ENCODE data around the gene CEBPG. TPM values are rescaled to one million over a fixed set of nuclear protein-coding genes. Genes with fewer than 3 reads are reported as not detected.

The CEBPG gene
- total and polyA plus RNA-seq, 8 donors, result 17.8 to 26.4 (median 19.3) TPM

DNA sequence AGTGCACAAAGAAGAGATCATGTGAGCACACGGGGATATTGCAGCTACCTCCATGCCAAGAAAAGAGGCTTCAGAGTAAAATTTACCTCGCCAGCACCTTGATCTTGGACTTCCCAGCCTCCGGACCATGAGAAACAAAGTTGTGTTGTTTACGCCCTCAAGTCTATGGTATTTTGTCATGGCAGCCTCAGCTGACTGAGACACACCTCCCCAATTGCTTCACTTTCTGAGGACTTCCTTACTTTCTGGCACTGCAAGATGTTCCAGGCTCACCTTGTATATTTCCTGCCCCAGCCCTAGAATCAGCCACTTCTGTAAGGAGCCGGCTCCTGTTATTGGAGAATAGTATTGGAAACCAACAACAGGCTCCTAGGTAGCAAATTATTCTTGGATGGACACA, 6.6 kb upstream of the CEBPG start:
- DNase-seq, result no peak
- Histone ChIP-seq H3K36me3 (no peaks in the 10 kb centered on the region), H3K4me1 (peaks cover 0 to 3% of the 10 kb centered on the region in 2 donors), H3K4me3 (no peak overlapping the region), H3K27me3 (no peaks in the 10 kb centered on the region), H3K9me3 (no peaks in the 10 kb centered on the region), H3K27ac (no peak overlapping the region)
- TF ChIP-seq, protein P1, sequence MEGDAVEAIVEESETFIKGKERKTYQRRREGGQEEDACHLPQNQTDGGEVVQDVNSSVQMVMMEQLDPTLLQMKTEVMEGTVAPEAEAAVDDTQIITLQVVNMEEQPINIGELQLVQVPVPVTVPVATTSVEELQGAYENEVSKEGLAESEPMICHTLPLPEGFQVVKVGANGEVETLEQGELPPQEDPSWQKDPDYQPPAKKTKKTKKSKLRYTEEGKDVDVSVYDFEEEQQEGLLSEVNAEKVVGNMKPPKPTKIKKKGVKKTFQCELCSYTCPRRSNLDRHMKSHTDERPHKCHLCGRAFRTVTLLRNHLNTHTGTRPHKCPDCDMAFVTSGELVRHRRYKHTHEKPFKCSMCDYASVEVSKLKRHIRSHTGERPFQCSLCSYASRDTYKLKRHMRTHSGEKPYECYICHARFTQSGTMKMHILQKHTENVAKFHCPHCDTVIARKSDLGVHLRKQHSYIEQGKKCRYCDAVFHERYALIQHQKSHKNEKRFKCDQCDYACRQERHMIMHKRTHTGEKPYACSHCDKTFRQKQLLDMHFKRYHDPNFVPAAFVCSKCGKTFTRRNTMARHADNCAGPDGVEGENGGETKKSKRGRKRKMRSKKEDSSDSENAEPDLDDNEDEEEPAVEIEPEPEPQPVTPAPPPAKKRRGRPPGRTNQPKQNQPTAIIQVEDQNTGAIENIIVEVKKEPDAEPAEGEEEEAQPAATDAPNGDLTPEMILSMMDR (IDR thresholded peaks at IDR 0.05), result no peak
- intact Hi-C loops (cut with DNase I), result no loop called here
- no peak for ATAC-seq

GRCh38 chr19:33368074-33368864, 5.2 kb upstream of the CEBPG start:
- H3K4me3 ChIP-seq, result no peak overlapping the region
- TF ChIP-seq, protein P1 (IDR thresholded peaks at IDR 0.05), result no peak
- no peak overlapping the region for H3K27ac ChIP-seq
- ATAC-seq, result no peak
- peaks cover 0 to 4% of the 10 kb centered on the region in 2 donors for H3K4me1 ChIP-seq
- no peaks in the 10 kb centered on the region for H3K36me3 ChIP-seq
- no peaks in the 10 kb centered on the region for H3K27me3 ChIP-seq
- intact Hi-C loops (cut with DNase I), result no loop called here
- no peaks in the 10 kb centered on the region for H3K9me3 ChIP-seq
- DNase-seq, result no peak

DNA sequence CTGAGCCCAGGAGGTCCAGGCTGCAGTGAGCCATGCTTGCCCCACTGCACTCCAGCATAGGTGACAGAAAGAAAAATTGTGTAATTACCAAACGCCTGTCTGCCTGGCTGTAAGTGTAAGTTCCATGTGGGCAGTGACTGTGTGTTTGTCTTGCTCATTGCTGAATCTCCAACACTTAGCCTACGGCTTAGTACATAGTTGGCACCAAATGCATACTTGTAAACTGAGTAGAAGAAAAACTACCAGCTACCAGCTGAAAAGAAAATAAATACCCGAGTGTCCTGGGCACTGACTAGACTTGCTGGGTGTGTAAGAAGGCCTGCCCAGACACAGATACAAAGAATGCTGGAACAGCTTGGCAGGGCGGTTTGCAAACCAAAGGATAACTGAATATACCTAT, 2.7 kb upstream of the CEBPG start:
- H3K4me3 ChIP-seq, result no peak overlapping the region
- intact Hi-C loops (cut with DNase I), result no loop called here
- H3K36me3 ChIP-seq, result no peaks in the 10 kb centered on the region
- no peak for ATAC-seq
- no peaks in the 10 kb centered on the region for H3K27me3 ChIP-seq
- TF ChIP-seq, protein P1 (IDR thresholded peaks at IDR 0.05), result no peak
- DNase-seq, result no peak
- H3K27ac ChIP-seq, result no peak overlapping the region
- no peaks in the 10 kb centered on the region for H3K9me3 ChIP-seq
- peaks cover 14 to 17% of the 10 kb centered on the region in 2 donors for H3K4me1 ChIP-seq

DNA sequence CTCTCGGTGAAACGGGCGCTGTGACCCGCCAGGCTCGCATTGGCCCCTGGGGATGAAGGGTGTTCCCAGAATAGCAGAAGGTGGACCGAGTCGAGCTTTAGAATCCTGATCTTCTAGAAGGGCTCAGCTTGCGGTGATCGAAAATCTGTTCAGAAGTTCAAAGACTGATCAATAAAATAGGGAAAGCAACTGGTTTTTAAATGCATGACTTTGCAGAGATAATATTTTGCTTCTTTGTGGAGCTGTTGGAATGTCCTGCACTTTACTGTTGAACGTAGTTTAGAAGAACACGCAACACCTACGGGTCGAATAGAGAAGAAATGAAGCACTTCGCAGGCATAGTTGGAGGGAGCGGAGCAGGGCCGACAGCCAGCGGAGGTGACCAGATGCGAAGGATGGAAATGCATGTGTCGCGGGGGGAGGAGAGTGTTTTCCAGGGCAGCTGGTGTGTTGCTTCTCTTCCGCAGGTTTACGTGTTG, 766 bp downstream of the CEBPG start:
- Histone ChIP-seq H3K36me3 (peaks cover 0 to 3% of the 10 kb centered on the region in 2 donors), H3K27me3 (no peaks in the 10 kb centered on the region), H3K4me1 (peaks cover 20 to 42% of the 10 kb centered on the region in 2 donors), H3K27ac (peak overlapping the region; percentile 91 to 96), H3K4me3 (peak overlapping the region; percentile 57 to 78), H3K9me3 (no peaks in the 10 kb centered on the region)
- TF ChIP-seq, protein P1 (IDR thresholded peaks at IDR 0.05), result peak in 1 of 2 donors; percentile 14
- intact Hi-C loops (cut with DNase I), result no loop called here
- ATAC-seq (peak; percentile 47), DNase-seq (peak in 1 of 4 donors; percentile 74)

- DNase-seq (no peak), ATAC-seq (no peak)
- Histone ChIP-seq H3K27me3 (no peaks in the 10 kb centered on the region), H3K36me3 (peaks cover 0 to 8% of the 10 kb centered on the region in 2 donors), H3K4me1 (peaks cover 20 to 46% of the 10 kb centered on the region in 2 donors), H3K9me3 (no peaks in the 10 kb centered on the region), H3K4me3 (peak overlapping the region in 1 of 2 donors; percentile 57), H3K27ac (peak overlapping the region in 1 of 2 donors; percentile 38)
- TF ChIP-seq, protein P1 (IDR thresholded peaks at IDR 0.05), result no peak
- intact Hi-C loops (cut with DNase I), result no loop called here
These were observed 1.8 kb downstream of the CEBPG start for GRCh38 chr19:33375156-33375836.

Data from left lung (tissue), 10 donors.